Middle frontal gyrus (tissue), 1 donor: Measurements from ENCODE around the gene MT1G.
"Not testable (repeated sequence)": the region's sequence is repeated elsewhere in the genome, so short reads cannot be mapped to it uniquely, and the experiment has no call there.

Experiments used
- DNase-seq: peaks from one replicate; pipeline ENCODE4 v3.0.0-alpha.2; 2015; ENCODE audit warnings: low spot score; ENCODE audit errors: extremely low spot score

MT1G gene

GRCh38 chr16:56621665-56622445 is 46.0 kb downstream of the MT1G start:
- DNase-seq = not testable (repeated sequence)

- DNase-seq = no peak
Measured at GRCh38 chr16:56620339-56620897, 47.4 kb downstream of the MT1G start.

GRCh38 chr16:56618138-56618537 is 49.7 kb downstream of the MT1G start:
- no peak for DNase-seq

GRCh38 chr16:56617212-56618085 is 50.4 kb downstream of the MT1G start:
- no peak for DNase-seq
